ENCODE measurements around the gene FOXJ3. TPM values are rescaled to one million over a fixed set of nuclear protein-coding genes. Genes with fewer than 3 reads are reported as not detected.

FOXJ3 gene
- total and polyA plus RNA-seq, 2 of the 4 experiments (the other 2 are of a cell fraction) = 16.7 to 30.5 TPM

DNA sequence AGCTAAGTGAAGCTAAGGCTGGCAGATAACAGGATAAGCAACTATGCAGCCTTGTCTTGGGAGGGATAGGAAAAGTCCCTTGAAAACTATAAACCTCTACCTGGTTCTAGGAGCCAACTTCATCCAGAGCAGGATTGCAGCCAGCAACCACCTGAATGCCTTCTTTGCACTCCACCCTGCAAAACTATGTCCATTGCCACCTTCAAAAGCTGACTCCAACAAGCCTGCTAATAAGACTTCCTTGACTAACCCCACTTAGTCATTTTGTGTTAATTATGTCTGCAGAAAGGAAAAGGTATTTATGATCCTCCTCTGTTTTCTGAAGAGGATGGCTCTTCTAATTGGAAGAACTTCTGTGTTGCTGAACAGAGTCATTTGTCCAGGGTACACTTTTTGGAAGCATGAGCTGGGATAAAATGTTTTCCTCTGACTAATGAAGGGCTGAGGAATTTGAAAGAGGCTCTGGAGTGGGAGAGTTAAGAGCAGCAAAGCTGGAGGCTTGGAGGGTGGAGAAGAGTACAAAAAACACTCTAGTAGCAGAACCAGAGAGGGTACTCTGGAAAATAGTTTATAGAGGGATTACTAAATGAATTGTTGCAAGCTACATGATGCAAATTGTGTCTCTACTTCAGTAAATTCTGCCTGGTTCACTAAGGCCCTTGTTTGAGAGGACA lies 36.0 kb upstream of the FOXJ3 start:
- Histone ChIP-seq H3K27me3 (ENCODE audit: control insufficient read depth, insufficient read depth, low read length) (peaks cover 3% of the 10 kb centered on the region; the same call in 1 of the 2 replicates), H4K8ac (ENCODE audit: low read depth in 2 of 2, low read length in 2 of 2) (no peak overlapping the region), H4K91ac (ENCODE audit: insufficient read depth, low read depth, low read length) (no peak overlapping the region), H2BK120ac (ENCODE audit: low read depth, low read length) (no peak overlapping the region), H3K79me1 (ENCODE audit: low read depth in 1 of 2, low read length in 2 of 2) (no peaks in the 10 kb centered on the region), H2AK5ac (ENCODE audit: low read depth, low read length) (no peak overlapping the region), H3K23ac (ENCODE audit: low read depth, low read length) (no peak overlapping the region), H3K4me2 (ENCODE audit: low read depth, low read length) (no peak overlapping the region), H2BK20ac (ENCODE audit: low read depth, low read length) (no peak overlapping the region), H4K20me1 (ENCODE audit: insufficient read depth, low read length) (no peaks in the 10 kb centered on the region), H3K18ac (ENCODE audit: low read depth, low read length) (no peak overlapping the region), H3K56ac (ENCODE audit: extremely low read depth, insufficient read depth, low read length) (no peak overlapping the region), H3K9me3 (ENCODE audit: control insufficient read depth, insufficient read depth, low read length) (no peaks in the 10 kb centered on the region), H2AK9ac (replicated peaks; ENCODE audit: low read depth, low read length, poor library complexity) (no peak overlapping the region), H3K36me3 (ENCODE audit: control insufficient read depth, insufficient read depth, low read length) (no peaks in the 10 kb centered on the region), H2BK5ac (ENCODE audit: low read depth, low read length, poor library complexity, severe bottlenecking) (no peak overlapping the region), H2BK15ac (ENCODE audit: low read depth, low read length) (no peak overlapping the region), H3K4ac (ENCODE audit: low read depth, low read length) (no peak overlapping the region), H2AFZ (replicated peaks; ENCODE audit: low read length, poor library complexity) (no peak overlapping the region), H3K9me1 (ENCODE audit: insufficient read depth, low read length) (no peaks in the 10 kb centered on the region), H3K27ac (ENCODE audit: insufficient read depth, low read length) (no peak overlapping the region), H3K4me1 (ENCODE audit: control insufficient read depth, insufficient read depth, low read length) (no peaks in the 10 kb centered on the region), H3K14ac (replicated peaks; ENCODE audit: low read depth, low read length) (no peak overlapping the region), H3K9ac (ENCODE audit: low read depth, low read length) (no peak overlapping the region), H4K5ac (ENCODE audit: low read depth, low read length) (no peak overlapping the region), H3K4me3 (ENCODE audit: insufficient read depth, low read depth, low read length) (no peak overlapping the region)
- no peak for TF ChIP-seq POLR2A (IDR thresholded peaks at IDR 0.05; ENCODE audit: low read depth, low read length)
- TF ChIP-seq, protein P1, sequence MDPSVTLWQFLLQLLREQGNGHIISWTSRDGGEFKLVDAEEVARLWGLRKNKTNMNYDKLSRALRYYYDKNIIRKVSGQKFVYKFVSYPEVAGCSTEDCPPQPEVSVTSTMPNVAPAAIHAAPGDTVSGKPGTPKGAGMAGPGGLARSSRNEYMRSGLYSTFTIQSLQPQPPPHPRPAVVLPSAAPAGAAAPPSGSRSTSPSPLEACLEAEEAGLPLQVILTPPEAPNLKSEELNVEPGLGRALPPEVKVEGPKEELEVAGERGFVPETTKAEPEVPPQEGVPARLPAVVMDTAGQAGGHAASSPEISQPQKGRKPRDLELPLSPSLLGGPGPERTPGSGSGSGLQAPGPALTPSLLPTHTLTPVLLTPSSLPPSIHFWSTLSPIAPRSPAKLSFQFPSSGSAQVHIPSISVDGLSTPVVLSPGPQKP (IDR thresholded peaks at IDR 0.05; ENCODE audit: borderline replicate concordance, low read depth, low read length) = no peak
- TF ChIP-seq, protein P2, sequence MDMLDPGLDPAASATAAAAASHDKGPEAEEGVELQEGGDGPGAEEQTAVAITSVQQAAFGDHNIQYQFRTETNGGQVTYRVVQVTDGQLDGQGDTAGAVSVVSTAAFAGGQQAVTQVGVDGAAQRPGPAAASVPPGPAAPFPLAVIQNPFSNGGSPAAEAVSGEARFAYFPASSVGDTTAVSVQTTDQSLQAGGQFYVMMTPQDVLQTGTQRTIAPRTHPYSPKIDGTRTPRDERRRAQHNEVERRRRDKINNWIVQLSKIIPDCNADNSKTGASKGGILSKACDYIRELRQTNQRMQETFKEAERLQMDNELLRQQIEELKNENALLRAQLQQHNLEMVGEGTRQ (IDR thresholded peaks at IDR 0.05; ENCODE audit: low read depth, low read length) = no peak
- TF ChIP-seq SMC3 (IDR thresholded peaks at IDR 0.05; ENCODE audit: low read depth, low read length) = no peak
- TF ChIP-seq NFE2L2 (IDR thresholded peaks at IDR 0.05; ENCODE audit: low read depth, low read length) = no peak
- no peak for TF ChIP-seq MXI1 (IDR thresholded peaks at IDR 0.05; ENCODE audit: borderline replicate concordance, low read depth, low read length)
- TF ChIP-seq FOS (IDR thresholded peaks at IDR 0.05; ENCODE audit: low read depth, low read length) = no peak
- TF ChIP-seq MAFK (IDR thresholded peaks at IDR 0.05; ENCODE audit: low read depth, low read length) = no peak
- TF ChIP-seq MAZ (IDR thresholded peaks at IDR 0.05; ENCODE audit: borderline replicate concordance, low read depth, low read length) = no peak
- no peak for TF ChIP-seq RAD21 (IDR thresholded peaks at IDR 0.05; ENCODE audit: low read length)
- TF ChIP-seq RCOR1 (IDR thresholded peaks at IDR 0.05; ENCODE audit: insufficient replicate concordance, low read length) = no peak
- no peak for TF ChIP-seq CEBPB (IDR thresholded peaks at IDR 0.05; ENCODE audit: low read depth, low read length)
- TF ChIP-seq BHLHE40 (IDR thresholded peaks at IDR 0.05; ENCODE audit: low read depth, low read length) = no peak
- TF ChIP-seq CHD1 (IDR thresholded peaks at IDR 0.05; ENCODE audit: low read depth, low read length) = no peak
- TF ChIP-seq, protein P3, sequence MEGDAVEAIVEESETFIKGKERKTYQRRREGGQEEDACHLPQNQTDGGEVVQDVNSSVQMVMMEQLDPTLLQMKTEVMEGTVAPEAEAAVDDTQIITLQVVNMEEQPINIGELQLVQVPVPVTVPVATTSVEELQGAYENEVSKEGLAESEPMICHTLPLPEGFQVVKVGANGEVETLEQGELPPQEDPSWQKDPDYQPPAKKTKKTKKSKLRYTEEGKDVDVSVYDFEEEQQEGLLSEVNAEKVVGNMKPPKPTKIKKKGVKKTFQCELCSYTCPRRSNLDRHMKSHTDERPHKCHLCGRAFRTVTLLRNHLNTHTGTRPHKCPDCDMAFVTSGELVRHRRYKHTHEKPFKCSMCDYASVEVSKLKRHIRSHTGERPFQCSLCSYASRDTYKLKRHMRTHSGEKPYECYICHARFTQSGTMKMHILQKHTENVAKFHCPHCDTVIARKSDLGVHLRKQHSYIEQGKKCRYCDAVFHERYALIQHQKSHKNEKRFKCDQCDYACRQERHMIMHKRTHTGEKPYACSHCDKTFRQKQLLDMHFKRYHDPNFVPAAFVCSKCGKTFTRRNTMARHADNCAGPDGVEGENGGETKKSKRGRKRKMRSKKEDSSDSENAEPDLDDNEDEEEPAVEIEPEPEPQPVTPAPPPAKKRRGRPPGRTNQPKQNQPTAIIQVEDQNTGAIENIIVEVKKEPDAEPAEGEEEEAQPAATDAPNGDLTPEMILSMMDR (conservative IDR thresholded peaks at IDR 0.05; ENCODE audit: low read depth, low read length) = no peak
- TF ChIP-seq RFX5 (IDR thresholded peaks at IDR 0.05; ENCODE audit: low read depth, low read length) = no peak
- no peak for ATAC-seq (ENCODE audit: low read depth)
- DNase-seq = no peak
- dilution Hi-C loops (cut with HindIII; ENCODE audit: low sequenced_read_pairs, unreplicated experiment) = no loop called here
- intact Hi-C loops (cut with micrococcal nuclease) = no loop called here
- BruUV-seq (replicated peaks) = no TSS peak
- in situ Hi-C loops (cut with MboI; ENCODE audit: low sequenced_read_pairs) = no loop called here
- POLR2A ChIA-PET (ENCODE audit: unreplicated experiment) = no interaction called here
- CTCF ChIA-PET = no interaction called here

All from IMR-90 (cell line).